SK-N-SH treated with all-trans-retinoic acid at 6 μM for 48 hours (cell line): Measurements from ENCODE around the gene CISD3.

Experiments
- ATAC-seq: fragments of 200-7000 bp; cut with Tn5 transposase; 3 replicates; pipeline ENCODE4 v1.9.1; 2020; ENCODE audit warnings: mild to moderate bottlenecking, moderate library complexity
- ARNTL ChIP-seq: fragments of 450-650 bp; formaldehyde crosslinking; IDR thresholded peaks from 2 replicates; pipeline ENCODE4 v1.5.0; 2020; ENCODE audit warnings: low read depth, mild to moderate bottlenecking, moderate library complexity, borderline replicate concordance
- BACH2 ChIP-seq: fragments of 250-450 bp; sonication (Bioruptor Pico); IDR thresholded peaks from 2 replicates; pipeline ENCODE4 v1.9.0; 2021; ENCODE audit warnings: mild to moderate bottlenecking, borderline replicate concordance
- CREB5 ChIP-seq: fragments of 250-450 bp; sonication (Bioruptor Pico); IDR thresholded peaks from 2 replicates; pipeline ENCODE4 v1.5.1; 2020; ENCODE audit warnings: low read depth, mild to moderate bottlenecking, moderate library complexity
- CSDC2 ChIP-seq: fragments of 250-450 bp; sonication (Bioruptor Pico); IDR thresholded peaks from 2 replicates; pipeline ENCODE4 v1.5.0; 2020; ENCODE audit warnings: mild to moderate bottlenecking, moderate library complexity
- CSRNP3 ChIP-seq: fragments of 250-450 bp; sonication (Bioruptor Pico); IDR thresholded peaks from 2 replicates; pipeline ENCODE4 v1.5.1; 2021; ENCODE audit warnings: mild to moderate bottlenecking, moderate library complexity
- ESRRG ChIP-seq: fragments of 250-450 bp; sonication (Bioruptor Pico); IDR thresholded peaks from 2 replicates; pipeline ENCODE4 v1.6.1; 2021; ENCODE audit warnings: mild to moderate bottlenecking
- GLIS3 ChIP-seq: fragments of 250-450 bp; sonication (Bioruptor Pico); IDR thresholded peaks from 2 replicates; pipeline ENCODE4 v1.5.0; 2020; ENCODE audit warnings: mild to moderate bottlenecking, moderate library complexity
- ISL1 ChIP-seq: fragments of 250-450 bp; sonication (Bioruptor Pico); IDR thresholded peaks from 2 replicates; pipeline ENCODE4 v2.1.2; 2022; ENCODE audit warnings: mild to moderate bottlenecking, moderate library complexity
- OSR1 ChIP-seq: fragments of 250-450 bp; sonication (Bioruptor Pico); IDR thresholded peaks from 2 replicates; pipeline ENCODE4 v1.8.0; 2022; ENCODE audit warnings: moderate library complexity, mild to moderate bottlenecking, inconsistent platforms
- PATZ1 ChIP-seq: fragments of 250-450 bp; sonication (Bioruptor Pico); IDR thresholded peaks from 2 replicates; pipeline ENCODE4 v1.8.0; 2020; ENCODE audit warnings: mild to moderate bottlenecking, moderate library complexity, borderline replicate concordance
- POU6F1 ChIP-seq: fragments of 250-450 bp; sonication (Bioruptor Pico); IDR thresholded peaks from 2 replicates; pipeline ENCODE4 v1.8.0; 2021; ENCODE audit warnings: low read depth, mild to moderate bottlenecking, moderate library complexity, borderline replicate concordance
- PPARA ChIP-seq: fragments of 250-450 bp; sonication (Bioruptor Pico); IDR thresholded peaks from 2 replicates; pipeline ENCODE4 v1.5.0; 2020; ENCODE audit warnings: mild to moderate bottlenecking, borderline replicate concordance
- RARB ChIP-seq: fragments of 250-450 bp; sonication (Bioruptor Pico); IDR thresholded peaks from 2 replicates; pipeline ENCODE4 v1.8.0; 2021; ENCODE audit warnings: mild to moderate bottlenecking, moderate library complexity
- SNAI2 ChIP-seq: fragments of 250-450 bp; sonication (Bioruptor Pico); IDR thresholded peaks from 2 replicates; pipeline ENCODE4 v1.5.0; 2020; ENCODE audit warnings: mild to moderate bottlenecking, moderate library complexity
- TCF4 ChIP-seq: fragments of 250-450 bp; sonication (Bioruptor Pico); IDR thresholded peaks from 2 replicates; pipeline ENCODE4 v1.8.0; 2021; ENCODE audit warnings: mild to moderate bottlenecking, moderate library complexity, borderline replicate concordance
- TOX ChIP-seq: fragments of 250-450 bp; sonication (Bioruptor Pico); IDR thresholded peaks from 2 replicates; pipeline ENCODE4 v1.8.0; 2021; ENCODE audit warnings: mild to moderate bottlenecking, moderate library complexity, borderline replicate concordance
- TSHZ2 ChIP-seq: fragments of 250-450 bp; sonication (Bioruptor Pico); IDR thresholded peaks from 2 replicates; pipeline ENCODE4 v1.5.0; 2020; ENCODE audit warnings: mild to moderate bottlenecking, moderate library complexity
- ZC3H10 ChIP-seq: fragments of 250-450 bp; sonication (Bioruptor Pico); IDR thresholded peaks from 2 replicates; pipeline ENCODE4 v1.5.1; 2021; ENCODE audit warnings: mild to moderate bottlenecking, moderate library complexity
- ZFP3 ChIP-seq: fragments of 250-450 bp; sonication (Bioruptor Pico); IDR thresholded peaks from 2 replicates; pipeline ENCODE4 v1.5.0; 2020; ENCODE audit warnings: mild to moderate bottlenecking, moderate library complexity
- ZFP30 ChIP-seq: fragments of 450-650 bp; formaldehyde crosslinking; IDR thresholded peaks from 2 replicates; pipeline ENCODE4 v1.5.0; 2022; ENCODE audit warnings: mild to moderate bottlenecking, moderate library complexity
- ZNF565 ChIP-seq: fragments of 450-650 bp; formaldehyde crosslinking; conservative IDR thresholded peaks from 2 replicates; pipeline ENCODE4 v1.5.0; 2020; ENCODE audit warnings: low read depth, mild to moderate bottlenecking, moderate library complexity
- ZNF70 ChIP-seq: fragments of 450-650 bp; formaldehyde crosslinking; IDR thresholded peaks from 2 replicates; pipeline ENCODE4 v1.5.0; 2020; ENCODE audit warnings: mild to moderate bottlenecking, moderate library complexity
- ZNF8 ChIP-seq: fragments of 450-650 bp; formaldehyde crosslinking; IDR thresholded peaks from 2 replicates; pipeline ENCODE4 v1.5.0; 2020; ENCODE audit warnings: mild to moderate bottlenecking, moderate library complexity

The CISD3 gene

GRCh38 chr17:38738686-38739085 lies 8.5 kb downstream of the CISD3 start:
- TF ChIP-seq PATZ1 (CRISPR knock-in tag) = no peak
- no peak for TF ChIP-seq TOX
- no peak for ATAC-seq

GRCh38 chr17:38739305-38739704 lies 9.2 kb downstream of the CISD3 start:
- TF ChIP-seq ISL1 = no peak
- TF ChIP-seq PPARA (CRISPR knock-in tag) = no peak
- TF ChIP-seq ESRRG (CRISPR knock-in tag) = no peak
- no peak for TF ChIP-seq TCF4 (CRISPR knock-in tag)
- no peak for TF ChIP-seq BACH2 (CRISPR knock-in tag)
- TF ChIP-seq TOX = no peak
- no peak for TF ChIP-seq ZFP3 (CRISPR knock-in tag)
- TF ChIP-seq OSR1 (CRISPR knock-in tag) = no peak
- no peak for TF ChIP-seq ZNF70
- no peak for TF ChIP-seq CSDC2 (CRISPR knock-in tag)
- no peak for TF ChIP-seq SNAI2 (CRISPR knock-in tag)
- TF ChIP-seq PATZ1 (CRISPR knock-in tag) = no peak
- no peak for TF ChIP-seq TSHZ2 (CRISPR knock-in tag)
- TF ChIP-seq RARB (CRISPR knock-in tag) = no peak
- no peak for TF ChIP-seq ZFP30 (CRISPR knock-in tag)
- TF ChIP-seq CREB5 (CRISPR knock-in tag) = no peak
- ATAC-seq = no peak

GRCh38 chr17:38740044-38740443 lies 9.9 kb downstream of the CISD3 start:
- ATAC-seq = no peak
- TF ChIP-seq SNAI2 (CRISPR knock-in tag) (no peak), CREB5 (CRISPR knock-in tag) (no peak), ZNF565 (CRISPR knock-in tag) (no peak), CSDC2 (CRISPR knock-in tag) (no peak), PPARA (CRISPR knock-in tag) (no peak), ZNF8 (no peak), ZC3H10 (no peak), POU6F1 (CRISPR knock-in tag) (no peak), TCF4 (CRISPR knock-in tag) (no peak), CSRNP3 (CRISPR knock-in tag) (no peak), ESRRG (CRISPR knock-in tag) (no peak), BACH2 (CRISPR knock-in tag) (no peak), ARNTL (CRISPR knock-in tag) (no peak), RARB (CRISPR knock-in tag) (no peak), GLIS3 (no peak), ZFP30 (CRISPR knock-in tag) (no peak)
- TF ChIP-seq, all 23 proteins: peak for 0
